Stimulated activated CD4-positive, alpha-beta T cell treated with anti-CD3 and anti-CD28 coated beads, Interleukin-15, amount 100 ng/mL, for 48 hours (primary cell): ENCODE measurements around the gene ARID1A.

Source experiments
- DNase-seq, 2 donors: peaks; one replicate each; pipeline ENCODE4 v3.0.0-alpha.2; 2020; ENCODE audit warnings: low read depth in 2 of 2

The ARID1A gene

GRCh38 chr1:26826261-26827105 lies 130.7 kb downstream of the ARID1A start, which contains the start of gene ZDHHC18:
Gene ZDHHC18 (plus strand): TSS chr1:26826688. CDS start chr1:26826805, 117 bp downstream.
- peak in 1 of 2 donors; percentile 61 for DNase-seq

GRCh38 chr1:26827106-26827604 lies 131.3 kb downstream of the ARID1A start:
- DNase-seq, result no peak

GRCh38 chr1:26827663-26828062 lies 131.8 kb downstream of the ARID1A start:
- no peak for DNase-seq

GRCh38 chr1:26828411-26828991 lies 132.7 kb downstream of the ARID1A start:
- DNase-seq, result no peak

- DNase-seq, result no peak
Measured at GRCh38 chr1:26829184-26829911, 133.5 kb downstream of the ARID1A start.

GRCh38 chr1:26831059-26831458 lies 135.2 kb downstream of the ARID1A start:
- no peak for DNase-seq
